Stimulated activated CD8-positive, alpha-beta memory T cell treated with anti-CD3 and anti-CD28 coated beads, Interleukin-7, amount 100 ng/mL, for 24 hours (primary cell): ENCODE results near the gene MME.
"Not testable (repeated sequence)": the region's sequence is repeated elsewhere in the genome, so short reads cannot be mapped to it uniquely, and the experiment has no call there.

Experiments
- DNase-seq: peaks from one replicate; pipeline ENCODE4 v3.0.0-alpha.2; 2020; ENCODE audit warnings: low read depth

Gene MME

GRCh38 chr3:155084567-155084966 is 4.4 kb downstream of the MME start:
- DNase-seq, result no peak

- DNase-seq, result no peak
Measured at GRCh38 chr3:155086051-155086450, 5.9 kb downstream of the MME start.

GRCh38 chr3:155088706-155089345 is 8.7 kb downstream of the MME start:
- DNase-seq, result no peak

- DNase-seq, result no peak
Measured at GRCh38 chr3:155089495-155089894, 9.4 kb downstream of the MME start.

GRCh38 chr3:155093261-155093660 is 13.1 kb downstream of the MME start:
- DNase-seq, result no peak

GRCh38 chr3:155096303-155097008 is 16.3 kb downstream of the MME start:
- DNase-seq, result no peak

- no peak for DNase-seq
Measured at GRCh38 chr3:155097009-155097349, 16.9 kb downstream of the MME start.

- no peak for DNase-seq
Measured at GRCh38 chr3:155101398-155101797, 21.3 kb downstream of the MME start.

GRCh38 chr3:155102329-155102728 is 22.2 kb downstream of the MME start:
- no peak for DNase-seq

- no peak for DNase-seq
Measured at GRCh38 chr3:155103686-155104085, 23.6 kb downstream of the MME start.

GRCh38 chr3:155106119-155106518 is 26.0 kb downstream of the MME start:
- DNase-seq, result no peak

- DNase-seq, result no peak
Measured at GRCh38 chr3:155110022-155110421, 29.9 kb downstream of the MME start.

- DNase-seq, result no peak
Measured at GRCh38 chr3:155110996-155111901, 31.1 kb downstream of the MME start.

GRCh38 chr3:155111971-155112370 is 31.9 kb downstream of the MME start:
- DNase-seq, result no peak

GRCh38 chr3:155112661-155113389 is 32.7 kb downstream of the MME start:
- no peak for DNase-seq

GRCh38 chr3:155124745-155125144 is 44.6 kb downstream of the MME start:
- DNase-seq, result not testable (repeated sequence)

GRCh38 chr3:155129396-155129795 is 49.3 kb downstream of the MME start:
- DNase-seq, result no peak

- DNase-seq, result no peak
Measured at GRCh38 chr3:155130001-155130400, 49.9 kb downstream of the MME start.

- no peak for DNase-seq
Measured at GRCh38 chr3:155131104-155131503, 51.0 kb downstream of the MME start.

GRCh38 chr3:155134311-155134710 is 54.2 kb downstream of the MME start:
- DNase-seq, result not testable (repeated sequence)

- no peak for DNase-seq
Measured at GRCh38 chr3:155135003-155135402, 54.9 kb downstream of the MME start.

- no peak for DNase-seq
Measured at GRCh38 chr3:155138677-155139076, 58.6 kb downstream of the MME start.
